HepG2 (cell line): Measurements from ENCODE around the gene GOLGA8B.

Experiments
- CTCF ChIP-seq: sonication (generic); formaldehyde crosslinking; IDR thresholded peaks from 2 replicates; pipeline ENCODE4 v1.5.0; 2020; ENCODE audit warnings: mild to moderate bottlenecking, missing genetic modification reagents, moderate library complexity
- FOXP4 ChIP-seq: sonication (generic); formaldehyde crosslinking; IDR thresholded peaks from 2 replicates; pipeline ENCODE4 v1.4.0; 2020; ENCODE audit warnings: missing genetic modification reagents

- TF ChIP-seq CTCF (CRISPR knock-in tag), result no peak
- no peak for TF ChIP-seq FOXP4 (CRISPR knock-in tag)
Measured at GRCh38 chr15:34628577-34629152, 45.2 kb upstream of the GOLGA8B start.
